GM12878 (cell line): ENCODE measurements around the gene NPAS1. TPM values are rescaled to one million over a fixed set of nuclear protein-coding genes. Genes with fewer than 3 reads are reported as not detected.

ENCODE experiments used
- ATAC-seq: fragments of 200-7000 bp; cut with Tn5 transposase; 3 replicates; pipeline ENCODE4 v1.9.1; 2020; ENCODE audit warnings: mild to moderate bottlenecking, moderate library complexity
- BruUV-seq: library from RNA; stranded (reverse); fragments of 400-500 nt; replicated peaks from 2 replicates; lab custom pipeline; 2021; lab: Mats Ljungman, UMichigan
- CTCF ChIA-PET: fragments of 300-600 bp; sonication (Branson Sonifier 250); formaldehyde crosslinking; extraction: SDS; loops from one replicate; lab custom pipeline; 2021; ENCODE audit warnings: inconsistent platforms; lab: Yijun Ruan, JAX
- POLR2A ChIA-PET: fragments of 350-600 bp; formaldehyde crosslinking; extraction: SDS; loops from one replicate; lab custom pipeline; 2021; ENCODE audit warnings: inconsistent platforms; lab: Charles Lee
- RAD21 ChIA-PET: fragments of 300-600 bp; sonication (Branson Sonifier 250); formaldehyde crosslinking; loops from one replicate; lab custom pipeline; 2023; ENCODE audit warnings: antibody characterized with exemption; ENCODE audit not compliant: unreplicated experiment; lab: Charles Lee
- SMC1A ChIA-PET: fragments of 300-600 bp; sonication (Branson Sonifier 250); formaldehyde crosslinking; loops from one replicate; lab custom pipeline; 2023; ENCODE audit not compliant: unreplicated experiment, uncharacterized antibody; lab: Charles Lee
- DNase-seq: peaks from one replicate; pipeline ENCODE4 v3.0.0-alpha.2; 2011; ENCODE audit warnings: low read depth, low spot score
- FAIRE-seq: peaks from 3 replicates; lab custom pipeline; 2011; peaks lifted over from hg19 to GRCh38; lab: Jason Lieb, UNC
- H2AFZ ChIP-seq: 2 replicates; pipeline ENCODE4 v1.6.0; 2011; ENCODE audit warnings: low read depth, low read length, control low read depth; ENCODE audit not compliant: control insufficient read depth
- H3K27ac ChIP-seq: 2 replicates; pipeline ENCODE4 v1.5.1; 2011; ENCODE audit warnings: control low read depth; ENCODE audit not compliant: control insufficient read depth, insufficient read depth
- H3K27me3 ChIP-seq, 2 experiments: replicated peaks in 1 of 2; 2 replicates each; pipeline versions ENCODE4 v1.6.0 to v1.6.1; 2011; ENCODE audit warnings: low read length in 1 of 2; ENCODE audit not compliant: control insufficient read depth in 2 of 2, insufficient read depth in 2 of 2
- H3K36me3 ChIP-seq, 2 experiments: 2 replicates each; pipeline ENCODE4 v1.5.1; 2011; ENCODE audit warnings: low read length in 1 of 2; ENCODE audit not compliant: control insufficient read depth in 2 of 2, insufficient read depth in 2 of 2
- H3K4me1 ChIP-seq: 2 replicates; pipeline ENCODE4 v1.6.1; 2011; ENCODE audit warnings: mild to moderate bottlenecking, low read length, moderate library complexity, mixed read lengths; ENCODE audit not compliant: control insufficient read depth, insufficient read depth
- H3K4me2 ChIP-seq: 2 replicates; pipeline ENCODE4 v1.6.0; 2011; ENCODE audit warnings: control low read depth; ENCODE audit not compliant: control insufficient read depth, insufficient read depth
- H3K4me3 ChIP-seq: fragments of 200-600 bp; sonication (generic); 2 replicates; pipeline ENCODE4 v1.5.1; 2016
- H3K79me2 ChIP-seq: 2 replicates; pipeline ENCODE4 v1.6.0; 2011; ENCODE audit warnings: low read length; ENCODE audit not compliant: control insufficient read depth, insufficient read depth
- H3K9ac ChIP-seq: 2 replicates; pipeline ENCODE4 v1.8.0; 2011; ENCODE audit warnings: low read length, control low read depth, mixed read lengths; ENCODE audit not compliant: control insufficient read depth, insufficient read depth
- H3K9me3 ChIP-seq: replicated peaks from 3 replicates; pipeline ENCODE4 v1.5.1; 2011; ENCODE audit warnings: mild to moderate bottlenecking, low read length; ENCODE audit not compliant: control insufficient read depth, insufficient read depth
- H4K20me1 ChIP-seq: 2 replicates; pipeline ENCODE4 v1.6.0; 2011; ENCODE audit not compliant: control insufficient read depth, insufficient read depth
- ASH2L ChIP-seq: fragments of 300-600, 200-600 bp; sonication (generic); IDR thresholded peaks from 2 replicates; pipeline ENCODE4 v1.6.1; 2017; ENCODE audit warnings: low read depth, mild to moderate bottlenecking, borderline replicate concordance
- CBFB ChIP-seq: IDR thresholded peaks from 2 replicates; pipeline ENCODE4 v1.6.1; 2016; ENCODE audit warnings: antibody characterized with exemption, low read depth
- FOS ChIP-seq: IDR thresholded peaks from 3 replicates; pipeline ENCODE4 v1.6.1; 2011; ENCODE audit warnings: borderline replicate concordance; ENCODE audit not compliant: insufficient read length; ENCODE audit errors: extremely low read depth
- IRF5 ChIP-seq: fragments of 450-650 bp; IDR thresholded peaks from 2 replicates; pipeline ENCODE4 v1.6.1; 2017; ENCODE audit warnings: borderline replicate concordance
- STAT1 ChIP-seq: fragments of 450-650 bp; conservative IDR thresholded peaks from 2 replicates; pipeline ENCODE4 v1.6.1; 2014; ENCODE audit warnings: antibody characterized with exemption, mild to moderate bottlenecking
- TBL1XR1 ChIP-seq: IDR thresholded peaks from 2 replicates; pipeline ENCODE4 v1.6.1; 2012; ENCODE audit warnings: low read depth, low read length, improper control_type of control experiment
- ZZZ3 ChIP-seq: IDR thresholded peaks from 2 replicates; pipeline ENCODE4 v1.6.1; 2011; ENCODE audit warnings: low read depth; ENCODE audit not compliant: control insufficient read depth, insufficient read length
- WGBS: methylation state at CpG from one replicate; pipeline ENCODE4 v1.1.6; 2016; ENCODE audit warnings: low lambda C conversion rate; ENCODE audit not compliant: insufficient replicate concordance, insufficient coverage; ENCODE audit errors: missing lambda C conversion rate; 5-methylcytosine and 5-hydroxymethylcytosine counted together
- in situ Hi-C: fragments of 300-500 bp; cut with MboI; formaldehyde crosslinking; loops from 9 replicates; pipeline ENCODE4 v1.14.3; 2018; ENCODE audit warnings: mixed read lengths
- intact Hi-C: fragments of 100-400 bp; cut with micrococcal nuclease; formaldehyde crosslinking; loops from one replicate; pipeline ENCODE4 v1.14.2; 2022; ENCODE audit not compliant: unreplicated experiment
- polyA plus RNA-seq, 11 experiments: library from polyadenylated mRNA; depleted of rRNA in 4 of 11; unstranded in 6 of 11; stranded (reverse) in 5 of 11; fragments of >200 nt; fragmentation: Nextera tagmentation in 4 of 11; fragmentation: Illumina TruSeq in 1 of 11; extraction: Ambion mirVana in 4 of 11; extraction: Trizol in 1 of 11; gene quantifications; 1 replicate in 1 of 11; 2 replicates in 10 of 11; pipeline versions ENCODE4 v1.2.1 to v1.2.3, GENCODE V29; 2011 to 2016; ENCODE audit warnings: inconsistent platforms in 2 of 11, missing spikeins in 2 of 11, low read depth in 1 of 11
- total RNA-seq, 4 experiments: library from RNA; depleted of rRNA in 3 of 4; stranded (reverse); fragments of >200 nt in 3 of 4; fragmentation: Illumina TruSeq in 1 of 4; extraction: Trizol in 1 of 4; gene quantifications; 2 replicates each; pipeline versions ENCODE4 v1.2.1 to v1.2.3, GENCODE V29; 2013 to 2021

The NPAS1 gene
- total and polyA plus RNA-seq, 10 of the 15 experiments (the other 5 are each of a cell fraction or from before 2014, with no cell fraction given): 0.14 to 0.72 (median 0.28) TPM; not detected in 3

DNA sequence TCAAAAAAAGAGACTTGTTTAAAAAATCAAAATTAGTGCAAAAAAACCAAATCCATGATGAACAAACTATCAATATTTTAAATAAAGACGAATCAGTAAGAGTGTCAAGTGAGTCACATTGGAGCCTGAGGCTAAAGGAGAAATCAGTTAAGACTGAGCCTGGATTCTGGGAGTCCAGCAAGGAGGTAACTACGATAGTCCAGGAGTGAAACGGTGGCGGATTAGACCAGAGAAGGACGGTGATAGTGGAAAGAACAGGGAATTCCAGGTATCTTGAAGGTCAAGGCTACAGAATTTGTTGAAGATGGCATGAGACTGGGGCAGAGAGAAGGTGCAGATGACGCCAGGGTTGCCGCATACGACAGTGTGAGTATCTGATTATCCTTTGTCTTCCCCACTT lies 7.0 kb upstream of the NPAS1 start:
- no peak overlapping the region for H2AFZ ChIP-seq
- in situ Hi-C loops: no loop called here
- no peaks in the 10 kb centered on the region for H3K79me2 ChIP-seq
- H3K27ac ChIP-seq: no peak overlapping the region
- no TSS peak for BruUV-seq
- FAIRE-seq (no peak), ATAC-seq (no peak), DNase-seq (no peak)
- no peaks in the 10 kb centered on the region for H3K4me1 ChIP-seq
- H4K20me1 ChIP-seq: no peaks in the 10 kb centered on the region
- no peak overlapping the region for H3K4me2 ChIP-seq
- TF ChIP-seq CBFB (no peak), FOS (no peak), STAT1 (no peak), ZZZ3 (no peak), ASH2L (no peak), IRF5 (no peak), TBL1XR1 (no peak)
- no peaks in the 10 kb centered on the region for H3K9me3 ChIP-seq
- ChIA-PET RAD21 (interaction anchor here (0.5 to 2.9 kb wide), 21 partner anchors 9 to 255 kb away, joined by 3 to 25 read pairs (median 4); partner anchors contain the start of gene SAE1), POLR2A (interaction anchor here (0.6 to 1.0 kb wide), 3 partner anchors 91 to 166 kb away, joined by 3 to 6 read pairs (median 3); no protein-coding TSS in a partner anchor), CTCF (interaction anchor here (0.5 to 3.8 kb wide), 59 partner anchors 8 to 255 kb away, joined by 3 to 67 read pairs (median 5); partner anchors contain the start of genes AP2S1, SAE1 and ZC3H4), SMC1A (interaction anchor here (0.8 to 3.4 kb wide), 18 partner anchors 10 to 232 kb away, joined by 3 to 18 read pairs (median 4); no protein-coding TSS in a partner anchor)
- H3K9ac ChIP-seq: no peak overlapping the region
- WGBS: 6% methylated on average over 8 of the region's 8 CpGs
- no peak overlapping the region for H3K4me3 ChIP-seq
- no peaks in the 10 kb centered on the region for H3K36me3 ChIP-seq
- intact Hi-C loops: loop anchor here (1.0 to 2.0 kb wide), 2 partner anchors 20 to 112 kb away; no protein-coding TSS in a partner anchor
- no peaks in the 10 kb centered on the region for H3K27me3 ChIP-seq
